NB4 (cell line): Measurements from ENCODE around the gene XYLT1.

Experiments used
- MYC ChIP-seq: IDR thresholded peaks from 2 replicates; pipeline ENCODE4 v1.6.1; 2011; ENCODE audit warnings: low read depth, low read length
- POLR2A ChIP-seq: IDR thresholded peaks from 2 replicates; pipeline ENCODE4 v1.6.1; 2011; ENCODE audit warnings: mild to moderate bottlenecking; ENCODE audit not compliant: insufficient read length; ENCODE audit errors: extremely low read depth
- TF ChIP-seq, protein P1 (sequence below): IDR thresholded peaks from one replicate; pipeline ENCODE4 v1.5.1; 2012; ENCODE audit warnings: low read depth, low read length
- TF ChIP-seq, protein P2 (sequence below): IDR thresholded peaks from 2 replicates; pipeline ENCODE4 v1.6.1; 2011; ENCODE audit warnings: low read depth, low read length

DNA sequence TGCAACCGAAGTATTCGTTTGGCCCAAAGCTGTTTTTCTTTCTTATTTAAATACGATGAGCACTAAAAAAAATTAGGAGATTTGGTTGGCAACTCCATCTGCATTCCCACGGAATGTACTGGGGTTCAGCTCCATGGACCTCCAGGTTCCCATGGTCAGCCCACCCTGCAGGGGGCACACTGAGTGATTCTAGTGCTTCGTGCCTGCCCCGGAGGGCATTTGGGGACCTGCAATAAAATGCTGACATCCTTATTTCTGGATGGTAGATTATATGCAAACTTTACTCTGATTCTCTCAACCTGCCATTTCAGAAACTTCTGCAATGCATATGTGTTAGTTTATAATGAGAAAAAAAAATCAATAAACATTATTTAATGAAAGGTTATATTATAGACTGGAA, 339.4 kb downstream of the XYLT1 start:
- TF ChIP-seq, protein P1, sequence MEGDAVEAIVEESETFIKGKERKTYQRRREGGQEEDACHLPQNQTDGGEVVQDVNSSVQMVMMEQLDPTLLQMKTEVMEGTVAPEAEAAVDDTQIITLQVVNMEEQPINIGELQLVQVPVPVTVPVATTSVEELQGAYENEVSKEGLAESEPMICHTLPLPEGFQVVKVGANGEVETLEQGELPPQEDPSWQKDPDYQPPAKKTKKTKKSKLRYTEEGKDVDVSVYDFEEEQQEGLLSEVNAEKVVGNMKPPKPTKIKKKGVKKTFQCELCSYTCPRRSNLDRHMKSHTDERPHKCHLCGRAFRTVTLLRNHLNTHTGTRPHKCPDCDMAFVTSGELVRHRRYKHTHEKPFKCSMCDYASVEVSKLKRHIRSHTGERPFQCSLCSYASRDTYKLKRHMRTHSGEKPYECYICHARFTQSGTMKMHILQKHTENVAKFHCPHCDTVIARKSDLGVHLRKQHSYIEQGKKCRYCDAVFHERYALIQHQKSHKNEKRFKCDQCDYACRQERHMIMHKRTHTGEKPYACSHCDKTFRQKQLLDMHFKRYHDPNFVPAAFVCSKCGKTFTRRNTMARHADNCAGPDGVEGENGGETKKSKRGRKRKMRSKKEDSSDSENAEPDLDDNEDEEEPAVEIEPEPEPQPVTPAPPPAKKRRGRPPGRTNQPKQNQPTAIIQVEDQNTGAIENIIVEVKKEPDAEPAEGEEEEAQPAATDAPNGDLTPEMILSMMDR = no peak
- TF ChIP-seq POLR2A (no peak), MYC (no peak)
- TF ChIP-seq, protein P2, sequence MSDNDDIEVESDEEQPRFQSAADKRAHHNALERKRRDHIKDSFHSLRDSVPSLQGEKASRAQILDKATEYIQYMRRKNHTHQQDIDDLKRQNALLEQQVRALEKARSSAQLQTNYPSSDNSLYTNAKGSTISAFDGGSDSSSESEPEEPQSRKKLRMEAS = no peak
